IMR-90 (cell line): ENCODE data around the gene CD40LG. TPM values are rescaled to one million over a fixed set of nuclear protein-coding genes. Genes with fewer than 3 reads are reported as not detected.

Source experiments
- ATAC-seq: fragments of 200-7000 bp; cut with Tn5 transposase; 2 replicates; pipeline ENCODE4 v1.9.1; 2020; ENCODE audit warnings: low read depth, mild to moderate bottlenecking, moderate library complexity
- BruUV-seq: library from RNA; stranded (reverse); fragments of 400-500 nt; replicated peaks from 2 replicates; lab custom pipeline; 2021; lab: Mats Ljungman, UMichigan
- CTCF ChIA-PET: fragments of 300-600 bp; formaldehyde crosslinking; extraction: SDS; loops from one replicate; lab custom pipeline; 2021; ENCODE audit warnings: antibody characterized with exemption; lab: Yijun Ruan, JAX
- POLR2A ChIA-PET: fragments of 300-600 bp; sonication (Branson Sonifier 250); formaldehyde crosslinking; loops from one replicate; lab custom pipeline; 2022; ENCODE audit warnings: antibody characterized with exemption; ENCODE audit not compliant: unreplicated experiment; lab: Charles Lee
- DNase-seq: peaks from one replicate; pipeline ENCODE4 v3.0.0; 2013
- H2AFZ ChIP-seq: replicated peaks from 2 replicates; pipeline ENCODE3; 2013; ENCODE audit warnings: low read length, mild to moderate bottlenecking; ENCODE audit not compliant: poor library complexity
- H2AK5ac ChIP-seq: 2 replicates; pipeline ENCODE4 v1.6.1; 2013; ENCODE audit warnings: low read depth, low read length, inconsistent platforms
- H2AK9ac ChIP-seq: replicated peaks from 2 replicates; pipeline ENCODE3; 2013; ENCODE audit warnings: mild to moderate bottlenecking, low read depth, low read length, moderate library complexity; ENCODE audit not compliant: poor library complexity
- H2BK120ac ChIP-seq: 2 replicates; pipeline ENCODE4 v1.6.1; 2013; ENCODE audit warnings: low read depth, low read length, inconsistent platforms
- H2BK15ac ChIP-seq: 3 replicates; pipeline ENCODE4 v1.6.1; 2013; ENCODE audit warnings: low read depth, low read length, inconsistent platforms
- H2BK20ac ChIP-seq: 2 replicates; pipeline ENCODE4 v1.6.1; 2013; ENCODE audit warnings: low read depth, mild to moderate bottlenecking, inconsistent platforms, low read length, moderate library complexity
- H2BK5ac ChIP-seq: 2 replicates; pipeline ENCODE4 v1.6.1; 2013; ENCODE audit warnings: mild to moderate bottlenecking, low read depth, low read length, inconsistent platforms; ENCODE audit not compliant: poor library complexity, severe bottlenecking
- H3K14ac ChIP-seq: replicated peaks from 2 replicates; pipeline ENCODE4 v1.6.1; 2013; ENCODE audit warnings: low read depth, low read length, inconsistent platforms
- H3K18ac ChIP-seq: 2 replicates; pipeline ENCODE4 v1.6.1; 2013; ENCODE audit warnings: low read depth, low read length, control low read depth
- H3K23ac ChIP-seq: 2 replicates; pipeline ENCODE4 v1.6.1; 2013; ENCODE audit warnings: low read depth, low read length, inconsistent platforms
- H3K27ac ChIP-seq: 2 replicates; pipeline ENCODE4 v1.5.1; 2013; ENCODE audit warnings: mild to moderate bottlenecking, control low read depth, low read length; ENCODE audit not compliant: insufficient read depth
- H3K27me3 ChIP-seq: 2 replicates; pipeline ENCODE4 v1.6.1; 2013; ENCODE audit warnings: low read length; ENCODE audit not compliant: control insufficient read depth, insufficient read depth
- H3K36me3 ChIP-seq: 2 replicates; pipeline ENCODE4 v1.6.1; 2013; ENCODE audit warnings: low read length, mixed read lengths; ENCODE audit not compliant: control insufficient read depth, insufficient read depth
- H3K4ac ChIP-seq: 2 replicates; pipeline ENCODE4 v1.6.1; 2013; ENCODE audit warnings: low read depth, low read length, inconsistent platforms
- H3K4me1 ChIP-seq: 2 replicates; pipeline ENCODE4 v1.6.1; 2013; ENCODE audit warnings: low read length, mixed read lengths; ENCODE audit not compliant: control insufficient read depth, insufficient read depth
- H3K4me2 ChIP-seq: 2 replicates; pipeline ENCODE4 v1.6.1; 2013; ENCODE audit warnings: low read depth, mild to moderate bottlenecking, control low read depth, low read length, moderate library complexity
- H3K4me3 ChIP-seq: 2 replicates; pipeline ENCODE4 v1.5.1; 2013; ENCODE audit warnings: low read depth, mild to moderate bottlenecking, control low read depth, low read length, moderate library complexity; ENCODE audit not compliant: insufficient read depth
- H3K56ac ChIP-seq: 2 replicates; pipeline ENCODE4 v1.6.1; 2013; ENCODE audit warnings: low read length, inconsistent platforms; ENCODE audit not compliant: insufficient read depth; ENCODE audit errors: extremely low read depth
- H3K79me1 ChIP-seq, 2 experiments: 2 replicates each; pipeline ENCODE4 v1.6.1; 2013; ENCODE audit warnings: low read length in 2 of 2, inconsistent platforms in 1 of 2, low read depth in 1 of 2
- H3K9ac ChIP-seq: 2 replicates; pipeline ENCODE4 v1.6.1; 2013; ENCODE audit warnings: low read depth, low read length, control low read depth
- H3K9me1 ChIP-seq: 2 replicates; pipeline ENCODE4 v1.6.1; 2013; ENCODE audit warnings: low read length, inconsistent platforms; ENCODE audit not compliant: insufficient read depth
- H3K9me3 ChIP-seq: 2 replicates; pipeline ENCODE4 v1.6.1; 2013; ENCODE audit warnings: low read length; ENCODE audit not compliant: control insufficient read depth, insufficient read depth
- H4K20me1 ChIP-seq: 2 replicates; pipeline ENCODE4 v1.6.1; 2013; ENCODE audit warnings: low read length, inconsistent platforms; ENCODE audit not compliant: insufficient read depth
- H4K5ac ChIP-seq: 2 replicates; pipeline ENCODE4 v1.6.1; 2013; ENCODE audit warnings: mild to moderate bottlenecking, low read depth, low read length, control low read depth
- H4K8ac ChIP-seq, 2 experiments: 2 replicates each; pipeline ENCODE4 v1.6.1; 2013; ENCODE audit warnings: low read depth in 2 of 2, low read length in 2 of 2, control low read depth in 1 of 2, inconsistent platforms in 1 of 2
- H4K91ac ChIP-seq: 2 replicates; pipeline ENCODE4 v1.6.1; 2013; ENCODE audit warnings: low read depth, low read length, inconsistent platforms; ENCODE audit not compliant: insufficient read depth
- BHLHE40 ChIP-seq: fragments of 150-350 bp; IDR thresholded peaks from 2 replicates; pipeline ENCODE4 v1.6.1; 2016; ENCODE audit warnings: mild to moderate bottlenecking, low read depth, low read length
- CEBPB ChIP-seq: IDR thresholded peaks from 2 replicates; pipeline ENCODE4 v1.6.1; 2012; ENCODE audit warnings: low read depth, low read length, improper control_type of control experiment
- CTCF ChIP-seq: conservative IDR thresholded peaks from 2 replicates; pipeline ENCODE4 v1.5.1; 2012; ENCODE audit warnings: mild to moderate bottlenecking, low read depth, low read length, improper control_type of control experiment
- ELK1 ChIP-seq: fragments of 150-350 bp; IDR thresholded peaks from 2 replicates; pipeline ENCODE4 v1.6.1; 2016; ENCODE audit warnings: low read depth, mild to moderate bottlenecking, low read length, moderate library complexity, borderline replicate concordance
- FOS ChIP-seq: fragments of 150-350 bp; IDR thresholded peaks from 2 replicates; pipeline ENCODE4 v1.6.1; 2016; ENCODE audit warnings: low read depth, low read length
- MAFK ChIP-seq: IDR thresholded peaks from 2 replicates; pipeline ENCODE4 v1.6.1; 2012; ENCODE audit warnings: low read depth, low read length, improper control_type of control experiment
- MAZ ChIP-seq: IDR thresholded peaks from 2 replicates; pipeline ENCODE4 v1.6.1; 2012; ENCODE audit warnings: low read depth, mild to moderate bottlenecking, low read length, improper control_type of control experiment, moderate library complexity, borderline replicate concordance
- MXI1 ChIP-seq: IDR thresholded peaks from 2 replicates; pipeline ENCODE4 v1.6.1; 2012; ENCODE audit warnings: low read depth, mild to moderate bottlenecking, low read length, moderate library complexity, borderline replicate concordance
- NFE2L2 ChIP-seq: fragments of 150-350 bp; IDR thresholded peaks from 2 replicates; pipeline ENCODE4 v1.6.1; 2016; ENCODE audit warnings: low read depth, mild to moderate bottlenecking, low read length
- POLR2A ChIP-seq: IDR thresholded peaks from 2 replicates; pipeline ENCODE4 v1.6.1; 2012; ENCODE audit warnings: mild to moderate bottlenecking, low read depth, low read length
- RCOR1 ChIP-seq: IDR thresholded peaks from 2 replicates; pipeline ENCODE4 v1.6.1; 2012; ENCODE audit warnings: mild to moderate bottlenecking, low read length, improper control_type of control experiment; ENCODE audit not compliant: insufficient replicate concordance
- RFX5 ChIP-seq: IDR thresholded peaks from 2 replicates; pipeline ENCODE4 v1.8.0; 2012; ENCODE audit warnings: low read depth, mild to moderate bottlenecking, low read length, moderate library complexity
- SMC3 ChIP-seq: fragments of 150-350 bp; IDR thresholded peaks from 2 replicates; pipeline ENCODE4 v1.6.1; 2016; ENCODE audit warnings: low read depth, mild to moderate bottlenecking, antibody characterized with exemption, low read length, moderate library complexity
- USF2 ChIP-seq: fragments of 150-350 bp; IDR thresholded peaks from 2 replicates; pipeline ENCODE4 v1.6.1; 2017; ENCODE audit warnings: mild to moderate bottlenecking, antibody characterized with exemption, low read length, low read depth
- WGBS, 2 experiments: methylation state at CpG; one replicate each; pipeline versions ENCODE4 v1.1.5 to v1.1.7; 2013; ENCODE audit warnings: missing lambda C conversion rate in 2 of 2; ENCODE audit not compliant: insufficient read length in 1 of 2; ENCODE audit errors: extremely low coverage in 2 of 2; 5-methylcytosine and 5-hydroxymethylcytosine counted together
- dilution Hi-C: fragments of 300-500 bp; cut with HindIII; formaldehyde crosslinking; loops from one replicate; pipeline ENCODE4 v1.14.3; 2018; ENCODE audit warnings: low sequenced_read_pairs; ENCODE audit not compliant: unreplicated experiment
- in situ Hi-C: fragments of 300-500 bp; cut with MboI; formaldehyde crosslinking; loops from 3 replicates; pipeline ENCODE4 v1.14.3; 2019; ENCODE audit warnings: low sequenced_read_pairs, inconsistent platforms, mixed read lengths
- intact Hi-C: fragments of 100-400 bp; cut with micrococcal nuclease; formaldehyde crosslinking; loops from 2 replicates; pipeline ENCODE4 v1.10.0; 2022
- polyA plus RNA-seq, 3 experiments: library from polyadenylated mRNA; depleted of rRNA; stranded (reverse); fragments of >200 nt; gene quantifications; 2 replicates each; pipeline ENCODE4 v1.2.3, GENCODE V29; 2012; ENCODE audit warnings: low replicate concordance in 1 of 3
- total RNA-seq: library from RNA; depleted of rRNA; stranded (reverse); fragments of >200 nt; gene quantifications from 2 replicates; pipeline ENCODE4 v1.2.3, GENCODE V29; 2012

The CD40LG gene
- total and polyA plus RNA-seq, 2 of the 4 experiments (the other 2 are of a cell fraction): not detected

GRCh38 chrX:136679531-136679930, 31.6 kb downstream of the CD40LG start:
- Histone ChIP-seq H2AK5ac (no peak overlapping the region), H2BK20ac (no peak overlapping the region), H4K8ac (no peak overlapping the region), H3K9me3 (no peaks in the 10 kb centered on the region), H3K4me1 (no peaks in the 10 kb centered on the region), H3K79me1 (no peaks in the 10 kb centered on the region), H4K91ac (no peak overlapping the region), H2AK9ac (no peak overlapping the region), H2BK5ac (no peak overlapping the region), H3K9ac (no peak overlapping the region), H3K4me3 (no peak overlapping the region), H3K36me3 (no peaks in the 10 kb centered on the region), H3K4ac (no peak overlapping the region), H3K27me3 (no peaks in the 10 kb centered on the region; the same call in none of the 2 replicates), H2AFZ (no peak overlapping the region), H3K4me2 (no peak overlapping the region), H4K20me1 (no peaks in the 10 kb centered on the region), H2BK120ac (no peak overlapping the region), H3K23ac (no peak overlapping the region), H3K56ac (no peak overlapping the region), H4K5ac (no peak overlapping the region), H3K18ac (no peak overlapping the region), H3K9me1 (no peaks in the 10 kb centered on the region), H2BK15ac (no peak overlapping the region), H3K27ac (no peak overlapping the region), H3K14ac (no peak overlapping the region)
- CTCF ChIA-PET: no interaction called here
- ATAC-seq: no peak
- no peak for DNase-seq
- intact Hi-C loops (no loop called here), dilution Hi-C loops (no loop called here), in situ Hi-C loops (no loop called here)
- POLR2A ChIA-PET: no interaction called here
- TF ChIP-seq POLR2A (no peak), ELK1 (no peak), USF2 (no peak), SMC3 (no peak), BHLHE40 (no peak), FOS (no peak), MAZ (no peak), NFE2L2 (no peak), CEBPB (no peak), RCOR1 (no peak), MXI1 (no peak), RFX5 (no peak), MAFK (no peak), CTCF (no peak)
- no TSS peak for BruUV-seq
- WGBS, 2 experiments: 63% methylated on average over 4 of the region's 6 CpGs; no CpG with 5 or more reads in 1 of the 2 experiments
